K562 (cell line): ENCODE results near the gene TNFSF15.

ENCODE experiments used
- CREB1 ChIP-seq, 2 experiments: sonication (generic) in 1 of 2; formaldehyde crosslinking in 1 of 2; IDR thresholded peaks; 2 replicates each; pipeline versions ENCODE4 v1.6.1 to v1.8.0; 2012 to 2022; ENCODE audit warnings: inconsistent platforms in 1 of 2, mild to moderate bottlenecking in 1 of 2, missing genetic modification reagents in 1 of 2, moderate library complexity in 1 of 2
- TF ChIP-seq, protein P1 (sequence below): sonication (generic); formaldehyde crosslinking; IDR thresholded peaks from 2 replicates; pipeline ENCODE4 v1.8.1; 2023; ENCODE audit warnings: mild to moderate bottlenecking, missing genetic modification reagents

DNA sequence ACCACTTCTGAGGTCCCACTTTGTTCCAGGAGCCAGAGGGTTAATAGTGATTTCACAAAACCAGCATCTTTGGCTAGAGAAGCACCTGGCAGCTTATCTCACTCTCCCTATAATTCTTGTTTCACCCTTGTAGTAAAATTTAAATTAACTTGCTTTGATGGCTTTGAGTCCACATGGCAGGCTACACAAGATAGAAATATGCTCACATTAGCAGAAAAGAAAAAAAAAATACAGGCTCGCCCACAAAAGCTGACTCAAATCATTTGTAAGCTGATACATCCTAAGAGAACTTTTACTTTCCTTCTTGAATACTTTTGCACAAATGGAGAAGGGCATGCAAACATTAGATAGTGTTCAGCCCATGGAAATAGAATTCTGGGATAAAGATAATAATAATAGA, 36.2 kb downstream of the TNFSF15 start:
- no peak for TF ChIP-seq CREB1 (IDR thresholded peaks at IDR 0.05)
- no peak for TF ChIP-seq CREB1 (CRISPR knock-in tag; IDR thresholded peaks at IDR 0.05)
- TF ChIP-seq, protein P1, sequence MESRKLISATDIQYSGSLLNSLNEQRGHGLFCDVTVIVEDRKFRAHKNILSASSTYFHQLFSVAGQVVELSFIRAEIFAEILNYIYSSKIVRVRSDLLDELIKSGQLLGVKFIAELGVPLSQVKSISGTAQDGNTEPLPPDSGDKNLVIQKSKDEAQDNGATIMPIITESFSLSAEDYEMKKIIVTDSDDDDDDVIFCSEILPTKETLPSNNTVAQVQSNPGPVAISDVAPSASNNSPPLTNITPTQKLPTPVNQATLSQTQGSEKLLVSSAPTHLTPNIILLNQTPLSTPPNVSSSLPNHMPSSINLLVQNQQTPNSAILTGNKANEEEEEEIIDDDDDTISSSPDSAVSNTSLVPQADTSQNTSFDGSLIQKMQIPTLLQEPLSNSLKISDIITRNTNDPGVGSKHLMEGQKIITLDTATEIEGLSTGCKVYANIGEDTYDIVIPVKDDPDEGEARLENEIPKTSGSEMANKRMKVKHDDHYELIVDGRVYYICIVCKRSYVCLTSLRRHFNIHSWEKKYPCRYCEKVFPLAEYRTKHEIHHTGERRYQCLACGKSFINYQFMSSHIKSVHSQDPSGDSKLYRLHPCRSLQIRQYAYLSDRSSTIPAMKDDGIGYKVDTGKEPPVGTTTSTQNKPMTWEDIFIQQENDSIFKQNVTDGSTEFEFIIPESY (CRISPR knock-in tag) = no peak
